GM18870 (cell line): ENCODE results near the gene BORCS5.
"Not testable (repeated sequence)": the region's sequence is repeated elsewhere in the genome, so short reads cannot be mapped to it uniquely, and the experiment has no call there.

Experiments
- ATAC-seq: cut with Tn5 transposase; IDR thresholded peaks from one replicate; pipeline ENCODE4 v1.9.1; 2021; ENCODE audit warnings: moderate library complexity; ENCODE audit not compliant: unreplicated experiment

Gene BORCS5

GRCh38 chr12:12384571-12385340, 27.9 kb downstream of the BORCS5 start:
- ATAC-seq = no peak

GRCh38 chr12:12387501-12387900, 30.6 kb downstream of the BORCS5 start:
- ATAC-seq = no peak

- no peak for ATAC-seq
Measured at GRCh38 chr12:12392413-12392812, 35.5 kb downstream of the BORCS5 start.

GRCh38 chr12:12393171-12393570, 36.3 kb downstream of the BORCS5 start:
- ATAC-seq = no peak

- ATAC-seq = no peak
Measured at GRCh38 chr12:12396694-12397093, 39.8 kb downstream of the BORCS5 start.

- ATAC-seq = no peak
Measured at GRCh38 chr12:12397184-12397583, 40.3 kb downstream of the BORCS5 start.

- no peak for ATAC-seq
Measured at GRCh38 chr12:12398026-12398859, 41.4 kb downstream of the BORCS5 start.

- ATAC-seq = no peak
Measured at GRCh38 chr12:12399161-12399560, 42.3 kb downstream of the BORCS5 start.

GRCh38 chr12:12399776-12400305, 43.0 kb downstream of the BORCS5 start:
- no peak for ATAC-seq

GRCh38 chr12:12400793-12401192, 43.9 kb downstream of the BORCS5 start:
- ATAC-seq = no peak

- ATAC-seq = no peak
Measured at GRCh38 chr12:12403264-12404248, 46.7 kb downstream of the BORCS5 start.

- no peak for ATAC-seq
Measured at GRCh38 chr12:12404297-12404696, 47.4 kb downstream of the BORCS5 start.

GRCh38 chr12:12405882-12406281, 49.0 kb downstream of the BORCS5 start:
- ATAC-seq = no peak

- ATAC-seq = no peak
Measured at GRCh38 chr12:12406762-12407161, 49.9 kb downstream of the BORCS5 start.

- ATAC-seq = no peak
Measured at GRCh38 chr12:12408265-12408690, 51.4 kb downstream of the BORCS5 start.

GRCh38 chr12:12409337-12409736, 52.5 kb downstream of the BORCS5 start:
- not testable (repeated sequence) for ATAC-seq

GRCh38 chr12:12415886-12416285, 59.0 kb downstream of the BORCS5 start:
- no peak for ATAC-seq

GRCh38 chr12:12419165-12419564, 62.3 kb downstream of the BORCS5 start:
- ATAC-seq = not testable (repeated sequence)

- no peak for ATAC-seq
Measured at GRCh38 chr12:12423367-12423766, 66.5 kb downstream of the BORCS5 start.

GRCh38 chr12:12425001-12425400, 68.1 kb downstream of the BORCS5 start:
- ATAC-seq = no peak

GRCh38 chr12:12425616-12426015, 68.7 kb downstream of the BORCS5 start:
- no peak for ATAC-seq
